ENCODE data around the gene ZFHX3. TPM values are rescaled to one million over a fixed set of nuclear protein-coding genes. Genes with fewer than 3 reads are reported as not detected.

The ZFHX3 gene
- total RNA-seq, 4 donors from 2014 or later, result 36.3 to 44.0 (median 38.1) TPM

DNA sequence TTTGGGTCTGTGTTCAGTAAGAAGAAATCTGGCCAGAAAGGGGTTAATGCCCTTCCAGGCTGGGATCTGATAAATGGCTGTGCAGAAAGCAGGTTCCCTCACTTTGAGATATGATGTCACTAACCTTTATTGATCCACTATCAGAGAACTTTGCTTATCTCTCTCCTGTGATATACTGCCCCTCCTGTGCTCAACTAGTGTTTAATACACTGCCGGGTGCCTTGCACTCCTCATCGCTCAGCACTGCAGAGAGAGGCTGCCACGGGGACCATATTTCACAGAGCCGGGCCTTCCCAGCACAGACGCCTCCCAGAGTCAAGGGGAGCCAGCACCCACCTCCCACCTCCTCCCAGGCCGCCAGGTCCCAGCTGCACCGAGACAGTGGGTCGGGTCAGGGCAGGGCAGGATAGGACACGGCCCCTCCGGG, 20.2 kb downstream of the ZFHX3 start:
- Histone ChIP-seq H3K36me3 (no peaks in the 10 kb centered on the region), H3K27ac (peak overlapping the region in 2 of 4 donors; percentile 29 to 64), H3K4me1 (peaks cover 0 to 71% (median 12%) of the 10 kb centered on the region in 4 donors), H3K9me3 (no peaks in the 10 kb centered on the region), H3K27me3 (no peaks in the 10 kb centered on the region), H3K4me3 (no peak overlapping the region)
- WGBS, 2 donors, result 70 to 72% methylated on average over 10 of the region's 10 CpGs
- no peak for DNase-seq (ENCODE audit: low spot score in 2 of 2)
- TF ChIP-seq POLR2A (IDR thresholded peaks at IDR 0.05), result no peak
- TF ChIP-seq, protein P1, sequence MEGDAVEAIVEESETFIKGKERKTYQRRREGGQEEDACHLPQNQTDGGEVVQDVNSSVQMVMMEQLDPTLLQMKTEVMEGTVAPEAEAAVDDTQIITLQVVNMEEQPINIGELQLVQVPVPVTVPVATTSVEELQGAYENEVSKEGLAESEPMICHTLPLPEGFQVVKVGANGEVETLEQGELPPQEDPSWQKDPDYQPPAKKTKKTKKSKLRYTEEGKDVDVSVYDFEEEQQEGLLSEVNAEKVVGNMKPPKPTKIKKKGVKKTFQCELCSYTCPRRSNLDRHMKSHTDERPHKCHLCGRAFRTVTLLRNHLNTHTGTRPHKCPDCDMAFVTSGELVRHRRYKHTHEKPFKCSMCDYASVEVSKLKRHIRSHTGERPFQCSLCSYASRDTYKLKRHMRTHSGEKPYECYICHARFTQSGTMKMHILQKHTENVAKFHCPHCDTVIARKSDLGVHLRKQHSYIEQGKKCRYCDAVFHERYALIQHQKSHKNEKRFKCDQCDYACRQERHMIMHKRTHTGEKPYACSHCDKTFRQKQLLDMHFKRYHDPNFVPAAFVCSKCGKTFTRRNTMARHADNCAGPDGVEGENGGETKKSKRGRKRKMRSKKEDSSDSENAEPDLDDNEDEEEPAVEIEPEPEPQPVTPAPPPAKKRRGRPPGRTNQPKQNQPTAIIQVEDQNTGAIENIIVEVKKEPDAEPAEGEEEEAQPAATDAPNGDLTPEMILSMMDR (IDR thresholded peaks at IDR 0.05), result no peak

GRCh38 chr16:73026754-73027684, 20.9 kb downstream of the ZFHX3 start:
- DNase-seq (ENCODE audit: low spot score in 2 of 2), result no peak
- 89 to 91% methylated on average over 13 of the region's 13 CpGs for WGBS, 2 donors
- Histone ChIP-seq H3K9me3 (no peaks in the 10 kb centered on the region), H3K4me3 (no peak overlapping the region), H3K27ac (no peak overlapping the region), H3K27me3 (no peaks in the 10 kb centered on the region), H3K36me3 (no peaks in the 10 kb centered on the region), H3K4me1 (peaks cover 0 to 69% (median 12%) of the 10 kb centered on the region in 4 donors)
- TF ChIP-seq EP300 (IDR thresholded peaks at IDR 0.05) (no peak), POLR2A (IDR thresholded peaks at IDR 0.05) (no peak)
- TF ChIP-seq, protein P1 (IDR thresholded peaks at IDR 0.05), result no peak

- Histone ChIP-seq H3K27ac (peak overlapping the region in 2 of 4 donors; percentile 55 to 59), H3K4me3 (no peak overlapping the region), H3K4me1 (peaks cover 0 to 63% (median 20%) of the 10 kb centered on the region in 4 donors), H3K9me3 (no peaks in the 10 kb centered on the region), H3K36me3 (no peaks in the 10 kb centered on the region), H3K27me3 (no peaks in the 10 kb centered on the region)
- no peak for DNase-seq (ENCODE audit: low spot score in 2 of 2)
- no peak for TF ChIP-seq POLR2A (IDR thresholded peaks at IDR 0.05)
- TF ChIP-seq, protein P1 (IDR thresholded peaks at IDR 0.05), result no peak
- no peak for TF ChIP-seq EP300 (IDR thresholded peaks at IDR 0.05)
- WGBS, 2 donors, result 50 to 72% methylated on average over 8 of the region's 8 CpGs
These were observed 22.1 kb downstream of the ZFHX3 start for GRCh38 chr16:73025856-73026210.

- no peak overlapping the region for H3K4me3 ChIP-seq
- 49 to 62% methylated on average over 10 to 11 of the region's 11 CpGs for WGBS, 2 donors
- DNase-seq (ENCODE audit: low spot score in 2 of 2), result no peak
- H3K36me3 ChIP-seq, result no peaks in the 10 kb centered on the region
- peak overlapping the region in 2 of 4 donors; percentile 55 to 59 for H3K27ac ChIP-seq
- no peaks in the 10 kb centered on the region for H3K27me3 ChIP-seq
- peaks cover 0 to 64% (median 24%) of the 10 kb centered on the region in 4 donors for H3K4me1 ChIP-seq
- TF ChIP-seq POLR2A (IDR thresholded peaks at IDR 0.05) (no peak), EP300 (IDR thresholded peaks at IDR 0.05) (no peak)
- TF ChIP-seq, protein P1 (IDR thresholded peaks at IDR 0.05), result no peak
- H3K9me3 ChIP-seq, result no peaks in the 10 kb centered on the region
These were observed 22.6 kb downstream of the ZFHX3 start for GRCh38 chr16:73025151-73025855.

Measured in tibial nerve (tissue), 4 donors.